Measurements from ENCODE around the gene KYAT1. TPM values are rescaled to one million over a fixed set of nuclear protein-coding genes. Genes with fewer than 3 reads are reported as not detected.

KYAT1 gene
- total RNA-seq, 1 experiment from 2014 or later = 34.1 TPM

- TF ChIP-seq MLX (CRISPR knock-in tag; IDR thresholded peaks at IDR 0.05) (no peak), OVOL2 (CRISPR knock-in tag; IDR thresholded peaks at IDR 0.05; ENCODE audit: borderline replicate concordance) (no peak), ZBTB43 (CRISPR knock-in tag; IDR thresholded peaks at IDR 0.05) (0 out of 2 replicates have a peak, but pooled peaks have one; percentile 70), E2F4 (CRISPR knock-in tag; IDR thresholded peaks at IDR 0.05; ENCODE audit: borderline replicate concordance, low read depth) (no peak), ETV6 (CRISPR knock-in tag; IDR thresholded peaks at IDR 0.05) (peak; percentile 96), SOX15 (CRISPR knock-in tag; IDR thresholded peaks at IDR 0.05) (no peak), ZNF416 (CRISPR knock-in tag; IDR thresholded peaks at IDR 0.05) (no peak), ZNF232 (CRISPR knock-in tag; IDR thresholded peaks at IDR 0.05) (peak; percentile 86; the same call in 1 of the 2 replicates), CREM (CRISPR knock-in tag; IDR thresholded peaks at IDR 0.05) (peak; percentile 55; the same call in 1 of the 2 replicates), STAT6 (CRISPR knock-in tag; conservative IDR thresholded peaks at IDR 0.05; ENCODE audit: low read depth) (no peak), TP53 (CRISPR knock-in tag; IDR thresholded peaks at IDR 0.05) (no peak), NFATC4 (CRISPR knock-in tag; IDR thresholded peaks at IDR 0.05) (no peak), ZNF121 (CRISPR knock-in tag; IDR thresholded peaks at IDR 0.05) (no peak), NFYB (CRISPR knock-in tag; conservative IDR thresholded peaks at IDR 0.05; ENCODE audit: low read depth) (no peak), ZNF512 (CRISPR knock-in tag; IDR thresholded peaks at IDR 0.05; ENCODE audit: borderline replicate concordance) (no peak), TEAD1 (CRISPR knock-in tag; IDR thresholded peaks at IDR 0.05) (peak; percentile 99), JAZF1 (CRISPR knock-in tag; IDR thresholded peaks at IDR 0.05) (no peak), SMAD3 (CRISPR knock-in tag; IDR thresholded peaks at IDR 0.05; ENCODE audit: borderline replicate concordance) (0 out of 2 replicates have a peak, but pooled peaks have one; percentile 34), ARID4B (CRISPR knock-in tag; IDR thresholded peaks at IDR 0.05; ENCODE audit: borderline replicate concordance) (peak; percentile 53; the same call in 1 of the 2 replicates), FOXK1 (CRISPR knock-in tag; IDR thresholded peaks at IDR 0.05) (peak; percentile 91), ZNF532 (CRISPR knock-in tag; IDR thresholded peaks at IDR 0.05; ENCODE audit: borderline replicate concordance) (no peak), NR2C2 (CRISPR knock-in tag; IDR thresholded peaks at IDR 0.05) (no peak), ESRRA (CRISPR knock-in tag; IDR thresholded peaks at IDR 0.05; ENCODE audit: borderline replicate concordance) (no peak), EMX1 (CRISPR knock-in tag; IDR thresholded peaks at IDR 0.05) (no peak), GTF2I (CRISPR knock-in tag; conservative IDR thresholded peaks at IDR 0.05) (no peak)
Observed at GRCh38 chr9:128887914-128888350, 6.2 kb upstream of the KYAT1 start (continued).
